GM20431 (cell line): ENCODE results near the gene NEGR1.

Experiments used
- in situ Hi-C: fragments of 300-500 bp; cut with MseI, MboI; formaldehyde crosslinking; loops from one replicate; pipeline ENCODE4 v1.15.0; 2020; ENCODE audit warnings: low sequenced_read_pairs; ENCODE audit not compliant: unreplicated experiment

The NEGR1 gene

GRCh38 chr1:71435951-71436350 lies 846.4 kb downstream of the NEGR1 start:
- in situ Hi-C loops, result no loop called here

GRCh38 chr1:71434240-71434639 lies 848.1 kb downstream of the NEGR1 start:
- in situ Hi-C loops, result no loop called here

GRCh38 chr1:71428029-71428428 lies 854.3 kb downstream of the NEGR1 start:
- in situ Hi-C loops, result no loop called here

- in situ Hi-C loops, result no loop called here
Observed at GRCh38 chr1:71427066-71427465, 855.3 kb downstream of the NEGR1 start.

- in situ Hi-C loops, result no loop called here
Observed at GRCh38 chr1:71424536-71424935, 857.8 kb downstream of the NEGR1 start.

GRCh38 chr1:71422221-71422620 lies 860.1 kb downstream of the NEGR1 start:
- in situ Hi-C loops, result no loop called here

- in situ Hi-C loops, result no loop called here
Observed at GRCh38 chr1:71417421-71417820, 864.9 kb downstream of the NEGR1 start.

- in situ Hi-C loops, result no loop called here
Observed at GRCh38 chr1:71414179-71414578, 868.2 kb downstream of the NEGR1 start.

GRCh38 chr1:71413441-71414175 lies 868.7 kb downstream of the NEGR1 start:
- in situ Hi-C loops, result no loop called here

- in situ Hi-C loops, result no loop called here
Observed at GRCh38 chr1:71400050-71400449, 882.3 kb downstream of the NEGR1 start.

- in situ Hi-C loops, result no loop called here
Observed at GRCh38 chr1:71399594-71399993, 882.7 kb downstream of the NEGR1 start.

GRCh38 chr1:71393301-71393700 lies 889.0 kb downstream of the NEGR1 start:
- in situ Hi-C loops, result no loop called here

- in situ Hi-C loops, result no loop called here
Observed at GRCh38 chr1:71390518-71390917, 891.8 kb downstream of the NEGR1 start.

- in situ Hi-C loops, result no loop called here
Observed at GRCh38 chr1:71377886-71378285, 904.5 kb downstream of the NEGR1 start.

GRCh38 chr1:71372496-71372895 lies 909.8 kb downstream of the NEGR1 start:
- in situ Hi-C loops, result no loop called here

- in situ Hi-C loops, result no loop called here
Observed at GRCh38 chr1:71371581-71371980, 910.8 kb downstream of the NEGR1 start.

GRCh38 chr1:71364236-71364635 lies 918.1 kb downstream of the NEGR1 start:
- in situ Hi-C loops, result no loop called here

GRCh38 chr1:71362691-71363090 lies 919.6 kb downstream of the NEGR1 start:
- in situ Hi-C loops, result no loop called here

- in situ Hi-C loops, result no loop called here
Observed at GRCh38 chr1:71362076-71362475, 920.3 kb downstream of the NEGR1 start.

- in situ Hi-C loops, result no loop called here
Observed at GRCh38 chr1:71357708-71358107, 924.6 kb downstream of the NEGR1 start.

- in situ Hi-C loops, result no loop called here
Observed at GRCh38 chr1:71351438-71351837, 930.9 kb downstream of the NEGR1 start.

- in situ Hi-C loops, result no loop called here
Observed at GRCh38 chr1:71350805-71351204, 931.5 kb downstream of the NEGR1 start.
